SK-N-SH treated with all-trans-retinoic acid at 6 μM for 48 hours (cell line): ENCODE measurements around the gene PLEKHG4B.

Experiments used
- ATAC-seq: fragments of 200-7000 bp; cut with Tn5 transposase; 3 replicates; pipeline ENCODE4 v1.9.1; 2020; ENCODE audit warnings: mild to moderate bottlenecking, moderate library complexity
- ARNTL ChIP-seq: fragments of 450-650 bp; formaldehyde crosslinking; IDR thresholded peaks from 2 replicates; pipeline ENCODE4 v1.5.0; 2020; ENCODE audit warnings: low read depth, mild to moderate bottlenecking, moderate library complexity, borderline replicate concordance
- BACH2 ChIP-seq: fragments of 250-450 bp; sonication (Bioruptor Pico); IDR thresholded peaks from 2 replicates; pipeline ENCODE4 v1.9.0; 2021; ENCODE audit warnings: mild to moderate bottlenecking, borderline replicate concordance
- CREB5 ChIP-seq: fragments of 250-450 bp; sonication (Bioruptor Pico); IDR thresholded peaks from 2 replicates; pipeline ENCODE4 v1.5.1; 2020; ENCODE audit warnings: low read depth, mild to moderate bottlenecking, moderate library complexity
- CSDC2 ChIP-seq: fragments of 250-450 bp; sonication (Bioruptor Pico); IDR thresholded peaks from 2 replicates; pipeline ENCODE4 v1.5.0; 2020; ENCODE audit warnings: mild to moderate bottlenecking, moderate library complexity
- CSRNP3 ChIP-seq: fragments of 250-450 bp; sonication (Bioruptor Pico); IDR thresholded peaks from 2 replicates; pipeline ENCODE4 v1.5.1; 2021; ENCODE audit warnings: mild to moderate bottlenecking, moderate library complexity
- ESRRG ChIP-seq: fragments of 250-450 bp; sonication (Bioruptor Pico); IDR thresholded peaks from 2 replicates; pipeline ENCODE4 v1.6.1; 2021; ENCODE audit warnings: mild to moderate bottlenecking
- GLIS3 ChIP-seq: fragments of 250-450 bp; sonication (Bioruptor Pico); IDR thresholded peaks from 2 replicates; pipeline ENCODE4 v1.5.0; 2020; ENCODE audit warnings: mild to moderate bottlenecking, moderate library complexity
- ISL1 ChIP-seq: fragments of 250-450 bp; sonication (Bioruptor Pico); IDR thresholded peaks from 2 replicates; pipeline ENCODE4 v2.1.2; 2022; ENCODE audit warnings: mild to moderate bottlenecking, moderate library complexity
- OSR1 ChIP-seq: fragments of 250-450 bp; sonication (Bioruptor Pico); IDR thresholded peaks from 2 replicates; pipeline ENCODE4 v1.8.0; 2022; ENCODE audit warnings: moderate library complexity, mild to moderate bottlenecking, inconsistent platforms
- PATZ1 ChIP-seq: fragments of 250-450 bp; sonication (Bioruptor Pico); IDR thresholded peaks from 2 replicates; pipeline ENCODE4 v1.8.0; 2020; ENCODE audit warnings: mild to moderate bottlenecking, moderate library complexity, borderline replicate concordance
- POU6F1 ChIP-seq: fragments of 250-450 bp; sonication (Bioruptor Pico); IDR thresholded peaks from 2 replicates; pipeline ENCODE4 v1.8.0; 2021; ENCODE audit warnings: low read depth, mild to moderate bottlenecking, moderate library complexity, borderline replicate concordance
- PPARA ChIP-seq: fragments of 250-450 bp; sonication (Bioruptor Pico); IDR thresholded peaks from 2 replicates; pipeline ENCODE4 v1.5.0; 2020; ENCODE audit warnings: mild to moderate bottlenecking, borderline replicate concordance
- RARB ChIP-seq: fragments of 250-450 bp; sonication (Bioruptor Pico); IDR thresholded peaks from 2 replicates; pipeline ENCODE4 v1.8.0; 2021; ENCODE audit warnings: mild to moderate bottlenecking, moderate library complexity
- SNAI2 ChIP-seq: fragments of 250-450 bp; sonication (Bioruptor Pico); IDR thresholded peaks from 2 replicates; pipeline ENCODE4 v1.5.0; 2020; ENCODE audit warnings: mild to moderate bottlenecking, moderate library complexity
- TCF4 ChIP-seq: fragments of 250-450 bp; sonication (Bioruptor Pico); IDR thresholded peaks from 2 replicates; pipeline ENCODE4 v1.8.0; 2021; ENCODE audit warnings: mild to moderate bottlenecking, moderate library complexity, borderline replicate concordance
- TOX ChIP-seq: fragments of 250-450 bp; sonication (Bioruptor Pico); IDR thresholded peaks from 2 replicates; pipeline ENCODE4 v1.8.0; 2021; ENCODE audit warnings: mild to moderate bottlenecking, moderate library complexity, borderline replicate concordance
- ZC3H10 ChIP-seq: fragments of 250-450 bp; sonication (Bioruptor Pico); IDR thresholded peaks from 2 replicates; pipeline ENCODE4 v1.5.1; 2021; ENCODE audit warnings: mild to moderate bottlenecking, moderate library complexity
- ZFP3 ChIP-seq: fragments of 250-450 bp; sonication (Bioruptor Pico); IDR thresholded peaks from 2 replicates; pipeline ENCODE4 v1.5.0; 2020; ENCODE audit warnings: mild to moderate bottlenecking, moderate library complexity
- ZFP30 ChIP-seq: fragments of 450-650 bp; formaldehyde crosslinking; IDR thresholded peaks from 2 replicates; pipeline ENCODE4 v1.5.0; 2022; ENCODE audit warnings: mild to moderate bottlenecking, moderate library complexity
- ZNF565 ChIP-seq: fragments of 450-650 bp; formaldehyde crosslinking; conservative IDR thresholded peaks from 2 replicates; pipeline ENCODE4 v1.5.0; 2020; ENCODE audit warnings: low read depth, mild to moderate bottlenecking, moderate library complexity
- ZNF70 ChIP-seq: fragments of 450-650 bp; formaldehyde crosslinking; IDR thresholded peaks from 2 replicates; pipeline ENCODE4 v1.5.0; 2020; ENCODE audit warnings: mild to moderate bottlenecking, moderate library complexity
- TF ChIP-seq, protein P1 (sequence below): fragments of 250-450 bp; sonication (Bioruptor Pico); IDR thresholded peaks from 2 replicates; pipeline ENCODE4 v1.5.0; 2020; ENCODE audit warnings: mild to moderate bottlenecking, moderate library complexity

The PLEKHG4B gene

DNA sequence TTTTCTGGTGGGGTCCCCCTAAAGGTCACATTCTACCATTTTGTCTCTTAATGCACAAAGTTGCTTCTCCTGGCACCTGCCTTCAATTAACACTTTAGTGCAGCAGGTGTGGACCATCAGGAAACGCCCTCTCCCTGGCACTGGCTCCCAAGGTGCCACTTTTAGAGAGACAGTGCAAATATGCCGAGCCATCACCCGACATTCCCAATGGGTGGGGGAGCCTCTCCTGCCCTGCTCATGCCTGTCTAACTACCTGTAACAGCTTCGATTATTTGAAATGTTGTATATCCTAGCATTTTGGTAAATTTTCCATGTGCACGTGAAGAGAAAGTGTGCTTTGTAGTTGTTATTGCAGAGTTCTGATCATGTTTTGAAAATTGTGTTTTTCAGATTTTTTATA, 86.1 kb downstream of the PLEKHG4B start:
- TF ChIP-seq ARNTL (CRISPR knock-in tag) (no peak), TCF4 (no peak), ISL1 (CRISPR knock-in tag) (no peak), POU6F1 (no peak), PPARA (CRISPR knock-in tag) (no peak), ZNF70 (CRISPR knock-in tag) (no peak), RARB (CRISPR knock-in tag) (no peak), ESRRG (CRISPR knock-in tag) (no peak), ZC3H10 (CRISPR knock-in tag) (no peak), ZFP3 (no peak), GLIS3 (CRISPR knock-in tag) (no peak), OSR1 (no peak), CSRNP3 (CRISPR knock-in tag) (no peak)
- ATAC-seq = no peak

DNA sequence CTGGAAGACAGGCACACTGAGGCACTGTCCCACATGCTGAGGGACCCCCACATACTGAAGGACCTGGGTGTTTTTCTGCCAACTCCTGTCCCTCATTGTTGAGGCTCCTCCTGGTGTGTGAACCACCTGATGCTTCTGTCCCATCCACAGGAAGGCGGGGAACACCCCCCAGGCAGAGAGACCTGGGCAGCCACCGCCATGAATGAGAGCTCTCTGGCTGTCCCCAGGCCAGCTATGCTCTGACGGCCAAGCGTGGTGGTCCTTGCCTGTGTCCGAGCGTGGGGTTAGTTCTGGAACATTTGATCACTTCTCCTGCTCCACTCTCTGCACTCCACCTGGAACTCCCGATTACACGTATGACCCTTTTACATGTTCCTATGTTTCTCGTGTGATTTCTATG, 87.4 kb downstream of the PLEKHG4B start:
- TF ChIP-seq TOX (CRISPR knock-in tag) (no peak), OSR1 (no peak), TCF4 (no peak), CSDC2 (no peak), ZNF70 (CRISPR knock-in tag) (no peak), ZFP3 (no peak), PATZ1 (CRISPR knock-in tag) (no peak), CREB5 (no peak), ZC3H10 (CRISPR knock-in tag) (no peak), BACH2 (CRISPR knock-in tag) (no peak), RARB (CRISPR knock-in tag) (no peak), PPARA (CRISPR knock-in tag) (no peak)
- TF ChIP-seq, protein P1, sequence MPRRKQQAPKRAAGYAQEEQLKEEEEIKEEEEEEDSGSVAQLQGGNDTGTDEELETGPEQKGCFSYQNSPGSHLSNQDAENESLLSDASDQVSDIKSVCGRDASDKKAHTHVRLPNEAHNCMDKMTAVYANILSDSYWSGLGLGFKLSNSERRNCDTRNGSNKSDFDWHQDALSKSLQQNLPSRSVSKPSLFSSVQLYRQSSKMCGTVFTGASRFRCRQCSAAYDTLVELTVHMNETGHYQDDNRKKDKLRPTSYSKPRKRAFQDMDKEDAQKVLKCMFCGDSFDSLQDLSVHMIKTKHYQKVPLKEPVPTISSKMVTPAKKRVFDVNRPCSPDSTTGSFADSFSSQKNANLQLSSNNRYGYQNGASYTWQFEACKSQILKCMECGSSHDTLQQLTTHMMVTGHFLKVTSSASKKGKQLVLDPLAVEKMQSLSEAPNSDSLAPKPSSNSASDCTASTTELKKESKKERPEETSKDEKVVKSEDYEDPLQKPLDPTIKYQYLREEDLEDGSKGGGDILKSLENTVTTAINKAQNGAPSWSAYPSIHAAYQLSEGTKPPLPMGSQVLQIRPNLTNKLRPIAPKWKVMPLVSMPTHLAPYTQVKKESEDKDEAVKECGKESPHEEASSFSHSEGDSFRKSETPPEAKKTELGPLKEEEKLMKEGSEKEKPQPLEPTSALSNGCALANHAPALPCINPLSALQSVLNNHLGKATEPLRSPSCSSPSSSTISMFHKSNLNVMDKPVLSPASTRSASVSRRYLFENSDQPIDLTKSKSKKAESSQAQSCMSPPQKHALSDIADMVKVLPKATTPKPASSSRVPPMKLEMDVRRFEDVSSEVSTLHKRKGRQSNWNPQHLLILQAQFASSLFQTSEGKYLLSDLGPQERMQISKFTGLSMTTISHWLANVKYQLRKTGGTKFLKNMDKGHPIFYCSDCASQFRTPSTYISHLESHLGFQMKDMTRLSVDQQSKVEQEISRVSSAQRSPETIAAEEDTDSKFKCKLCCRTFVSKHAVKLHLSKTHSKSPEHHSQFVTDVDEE (CRISPR knock-in tag) = no peak
- no peak for ATAC-seq

- ATAC-seq = no peak
- TF ChIP-seq RARB (CRISPR knock-in tag) (no peak), CSRNP3 (CRISPR knock-in tag) (no peak), OSR1 (no peak), ZFP3 (no peak), ZFP30 (CRISPR knock-in tag) (no peak), ZNF565 (CRISPR knock-in tag) (no peak), ARNTL (CRISPR knock-in tag) (no peak), SNAI2 (CRISPR knock-in tag) (no peak), ZC3H10 (CRISPR knock-in tag) (no peak), ESRRG (CRISPR knock-in tag) (no peak), ZNF70 (CRISPR knock-in tag) (no peak), PPARA (CRISPR knock-in tag) (no peak)
- TF ChIP-seq, protein P1 (CRISPR knock-in tag) = no peak
These were observed 88.4 kb downstream of the PLEKHG4B start for GRCh38 chr5:180286-180918.
